Stomach (tissue), 4 donors: ENCODE measurements around the gene TPD52L1.

Source experiments
- EP300 ChIP-seq: sonication (generic); formaldehyde crosslinking; IDR thresholded peaks from one replicate; pipeline ENCODE4 v1.6.1; 2017; ENCODE audit warnings: antibody characterized with exemption
- POLR2A ChIP-seq, 4 donors: fragments of 450-650 bp; IDR thresholded peaks; one replicate each; pipeline ENCODE4 v1.6.1; 2016; ENCODE audit warnings: antibody characterized with exemption in 4 of 4, control low read depth in 2 of 4, mild to moderate bottlenecking in 1 of 4, moderate library complexity in 1 of 4
- TF ChIP-seq, protein P1 (sequence below), 7 experiments: fragments of 450-650 bp in 4 of 7; fragments of 200-600 bp in 3 of 7; sonication (generic) in 3 of 7; IDR thresholded peaks; one replicate each; pipeline ENCODE4 v1.5.1; 2016 to 2019; ENCODE audit warnings: antibody characterized with exemption in 7 of 7, control low read depth in 2 of 7, mild to moderate bottlenecking in 1 of 7

DNA sequence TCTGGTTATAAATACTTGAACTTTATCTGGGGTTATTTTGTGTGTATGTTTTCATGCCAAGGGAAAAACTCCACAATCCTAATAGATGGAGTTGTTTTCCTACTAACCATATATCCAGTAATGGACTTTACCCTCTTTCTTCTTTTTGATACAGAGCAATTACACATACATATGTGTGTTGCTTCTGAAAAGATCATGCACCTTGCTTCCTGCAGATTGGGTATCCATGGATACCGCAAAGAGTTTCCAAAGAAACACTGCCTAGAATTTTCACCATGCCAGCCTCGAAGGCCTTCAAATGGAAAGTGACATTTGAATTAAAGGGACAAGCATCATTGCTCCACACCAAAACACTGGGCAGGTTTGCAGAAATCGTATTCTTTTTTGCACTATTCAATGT is 121.4 kb downstream of the TPD52L1 start:
- TF ChIP-seq, protein P1, sequence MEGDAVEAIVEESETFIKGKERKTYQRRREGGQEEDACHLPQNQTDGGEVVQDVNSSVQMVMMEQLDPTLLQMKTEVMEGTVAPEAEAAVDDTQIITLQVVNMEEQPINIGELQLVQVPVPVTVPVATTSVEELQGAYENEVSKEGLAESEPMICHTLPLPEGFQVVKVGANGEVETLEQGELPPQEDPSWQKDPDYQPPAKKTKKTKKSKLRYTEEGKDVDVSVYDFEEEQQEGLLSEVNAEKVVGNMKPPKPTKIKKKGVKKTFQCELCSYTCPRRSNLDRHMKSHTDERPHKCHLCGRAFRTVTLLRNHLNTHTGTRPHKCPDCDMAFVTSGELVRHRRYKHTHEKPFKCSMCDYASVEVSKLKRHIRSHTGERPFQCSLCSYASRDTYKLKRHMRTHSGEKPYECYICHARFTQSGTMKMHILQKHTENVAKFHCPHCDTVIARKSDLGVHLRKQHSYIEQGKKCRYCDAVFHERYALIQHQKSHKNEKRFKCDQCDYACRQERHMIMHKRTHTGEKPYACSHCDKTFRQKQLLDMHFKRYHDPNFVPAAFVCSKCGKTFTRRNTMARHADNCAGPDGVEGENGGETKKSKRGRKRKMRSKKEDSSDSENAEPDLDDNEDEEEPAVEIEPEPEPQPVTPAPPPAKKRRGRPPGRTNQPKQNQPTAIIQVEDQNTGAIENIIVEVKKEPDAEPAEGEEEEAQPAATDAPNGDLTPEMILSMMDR (IDR thresholded peaks at IDR 0.05) = no peak
- no peak for TF ChIP-seq POLR2A (IDR thresholded peaks at IDR 0.05)
- no peak for TF ChIP-seq EP300
